Panc1 (cell line): Measurements from ENCODE around the gene CNIH2.

Source experiments
- SIN3A ChIP-seq: IDR thresholded peaks from 2 replicates; pipeline ENCODE4 v1.6.1; 2012; ENCODE audit warnings: low read depth, mild to moderate bottlenecking, low read length, moderate library complexity, borderline replicate concordance; ENCODE audit not compliant: insufficient read depth
- TCF7L2 ChIP-seq: IDR thresholded peaks from 2 replicates; pipeline ENCODE4 v1.6.1; 2011; ENCODE audit warnings: mild to moderate bottlenecking, low read depth, low read length, inconsistent platforms
- TF ChIP-seq, protein P1 (sequence below): fragments of 450-650 bp; IDR thresholded peaks from 2 replicates; pipeline ENCODE4 v1.5.1; 2017; ENCODE audit warnings: mild to moderate bottlenecking
- TF ChIP-seq, protein P2 (sequence below), 2 experiments: IDR thresholded peaks; 2 replicates each; pipeline ENCODE4 v1.6.1; 2011 to 2012; ENCODE audit warnings: low read depth in 2 of 2, control low read depth in 1 of 2, low read length in 1 of 2, mild to moderate bottlenecking in 1 of 2, moderate library complexity in 1 of 2; ENCODE audit not compliant: insufficient read depth in 1 of 2

DNA sequence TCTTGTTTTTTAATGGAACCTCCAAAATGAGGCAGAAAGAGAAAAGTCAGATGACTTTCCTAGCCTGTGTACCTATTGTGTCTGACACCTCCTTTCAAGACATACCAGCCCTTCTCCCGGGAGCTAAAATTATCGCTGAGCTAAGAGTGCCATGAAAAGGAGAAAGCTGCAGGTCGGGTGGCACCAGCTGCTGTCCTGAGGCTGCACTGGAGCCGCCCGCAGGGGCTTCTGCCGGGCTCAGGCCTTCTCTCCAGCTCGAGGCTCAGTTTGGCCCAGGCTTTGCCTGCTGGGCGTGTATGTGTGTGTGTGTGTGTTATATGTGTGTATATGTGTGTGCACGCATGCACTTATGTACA, 37.2 kb upstream of the CNIH2 start:
- TF ChIP-seq, protein P1, sequence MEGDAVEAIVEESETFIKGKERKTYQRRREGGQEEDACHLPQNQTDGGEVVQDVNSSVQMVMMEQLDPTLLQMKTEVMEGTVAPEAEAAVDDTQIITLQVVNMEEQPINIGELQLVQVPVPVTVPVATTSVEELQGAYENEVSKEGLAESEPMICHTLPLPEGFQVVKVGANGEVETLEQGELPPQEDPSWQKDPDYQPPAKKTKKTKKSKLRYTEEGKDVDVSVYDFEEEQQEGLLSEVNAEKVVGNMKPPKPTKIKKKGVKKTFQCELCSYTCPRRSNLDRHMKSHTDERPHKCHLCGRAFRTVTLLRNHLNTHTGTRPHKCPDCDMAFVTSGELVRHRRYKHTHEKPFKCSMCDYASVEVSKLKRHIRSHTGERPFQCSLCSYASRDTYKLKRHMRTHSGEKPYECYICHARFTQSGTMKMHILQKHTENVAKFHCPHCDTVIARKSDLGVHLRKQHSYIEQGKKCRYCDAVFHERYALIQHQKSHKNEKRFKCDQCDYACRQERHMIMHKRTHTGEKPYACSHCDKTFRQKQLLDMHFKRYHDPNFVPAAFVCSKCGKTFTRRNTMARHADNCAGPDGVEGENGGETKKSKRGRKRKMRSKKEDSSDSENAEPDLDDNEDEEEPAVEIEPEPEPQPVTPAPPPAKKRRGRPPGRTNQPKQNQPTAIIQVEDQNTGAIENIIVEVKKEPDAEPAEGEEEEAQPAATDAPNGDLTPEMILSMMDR = no peak
- TF ChIP-seq TCF7L2 (no peak), SIN3A (no peak)
- TF ChIP-seq, protein P2, sequence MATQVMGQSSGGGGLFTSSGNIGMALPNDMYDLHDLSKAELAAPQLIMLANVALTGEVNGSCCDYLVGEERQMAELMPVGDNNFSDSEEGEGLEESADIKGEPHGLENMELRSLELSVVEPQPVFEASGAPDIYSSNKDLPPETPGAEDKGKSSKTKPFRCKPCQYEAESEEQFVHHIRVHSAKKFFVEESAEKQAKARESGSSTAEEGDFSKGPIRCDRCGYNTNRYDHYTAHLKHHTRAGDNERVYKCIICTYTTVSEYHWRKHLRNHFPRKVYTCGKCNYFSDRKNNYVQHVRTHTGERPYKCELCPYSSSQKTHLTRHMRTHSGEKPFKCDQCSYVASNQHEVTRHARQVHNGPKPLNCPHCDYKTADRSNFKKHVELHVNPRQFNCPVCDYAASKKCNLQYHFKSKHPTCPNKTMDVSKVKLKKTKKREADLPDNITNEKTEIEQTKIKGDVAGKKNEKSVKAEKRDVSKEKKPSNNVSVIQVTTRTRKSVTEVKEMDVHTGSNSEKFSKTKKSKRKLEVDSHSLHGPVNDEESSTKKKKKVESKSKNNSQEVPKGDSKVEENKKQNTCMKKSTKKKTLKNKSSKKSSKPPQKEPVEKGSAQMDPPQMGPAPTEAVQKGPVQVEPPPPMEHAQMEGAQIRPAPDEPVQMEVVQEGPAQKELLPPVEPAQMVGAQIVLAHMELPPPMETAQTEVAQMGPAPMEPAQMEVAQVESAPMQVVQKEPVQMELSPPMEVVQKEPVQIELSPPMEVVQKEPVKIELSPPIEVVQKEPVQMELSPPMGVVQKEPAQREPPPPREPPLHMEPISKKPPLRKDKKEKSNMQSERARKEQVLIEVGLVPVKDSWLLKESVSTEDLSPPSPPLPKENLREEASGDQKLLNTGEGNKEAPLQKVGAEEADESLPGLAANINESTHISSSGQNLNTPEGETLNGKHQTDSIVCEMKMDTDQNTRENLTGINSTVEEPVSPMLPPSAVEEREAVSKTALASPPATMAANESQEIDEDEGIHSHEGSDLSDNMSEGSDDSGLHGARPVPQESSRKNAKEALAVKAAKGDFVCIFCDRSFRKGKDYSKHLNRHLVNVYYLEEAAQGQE (IDR thresholded peaks at IDR 0.05; ENCODE audit: insufficient read depth in 1 of 2, low read depth in 2 of 2, low read length in 1 of 2) = no peak
